ENCODE measurements around the gene WNK2. TPM values are rescaled to one million over a fixed set of nuclear protein-coding genes. Genes with fewer than 3 reads are reported as not detected.

WNK2 gene
- total RNA-seq, 2 experiments from 2014 or later, result 1.7 to 2.8 TPM

- H3K4me1 Mint-ChIP-seq (ENCODE audit: low read depth), result peaks cover 9% of the 10 kb centered on the region
- CTCF ChIA-PET, result no interaction called here
- H3K4me3 Mint-ChIP-seq, result no peak overlapping the region
- no peaks in the 10 kb centered on the region for H3K36me3 Mint-ChIP-seq (ENCODE audit: low read depth)
- POLR2A ChIA-PET, result no interaction called here
- ATAC-seq (no peak), DNase-seq (no peak)
- no peak for TF ChIP-seq CTCF (IDR thresholded peaks at IDR 0.05)
- intact Hi-C loops (cut with micrococcal nuclease), result no loop called here
- H3K9me3 Mint-ChIP-seq, result peaks cover 8% of the 10 kb centered on the region
- H3K27ac Mint-ChIP-seq, result no peak overlapping the region
- H3K27me3 Mint-ChIP-seq, result no peaks in the 10 kb centered on the region
These were observed 55.3 kb downstream of the WNK2 start for GRCh38 chr9:93238953-93239925.

- H3K4me1 Mint-ChIP-seq (ENCODE audit: low read depth), result peaks cover 9% of the 10 kb centered on the region
- peaks cover 8% of the 10 kb centered on the region for H3K9me3 Mint-ChIP-seq
- intact Hi-C loops (cut with micrococcal nuclease), result no loop called here
- ChIA-PET CTCF (no interaction called here), POLR2A (no interaction called here)
- TF ChIP-seq CTCF (IDR thresholded peaks at IDR 0.05), result no peak
- DNase-seq (no peak), ATAC-seq (no peak)
- no peaks in the 10 kb centered on the region for H3K27me3 Mint-ChIP-seq
- no peaks in the 10 kb centered on the region for H3K36me3 Mint-ChIP-seq (ENCODE audit: low read depth)
- no peak overlapping the region for H3K4me3 Mint-ChIP-seq
- H3K27ac Mint-ChIP-seq, result no peak overlapping the region
These were observed 57.0 kb downstream of the WNK2 start for GRCh38 chr9:93240891-93241334.

GRCh38 chr9:93243112-93243511, 59.2 kb downstream of the WNK2 start:
- H3K27ac Mint-ChIP-seq, result no peak overlapping the region
- no peaks in the 10 kb centered on the region for H3K9me3 Mint-ChIP-seq
- H3K4me3 Mint-ChIP-seq, result no peak overlapping the region
- no peak for TF ChIP-seq CTCF (IDR thresholded peaks at IDR 0.05)
- no peak for ATAC-seq
- no peak for DNase-seq
- intact Hi-C loops (cut with micrococcal nuclease), result no loop called here
- POLR2A ChIA-PET, result no interaction called here
- CTCF ChIA-PET, result no interaction called here
- no peaks in the 10 kb centered on the region for H3K4me1 Mint-ChIP-seq (ENCODE audit: low read depth)
- no peaks in the 10 kb centered on the region for H3K27me3 Mint-ChIP-seq
- H3K36me3 Mint-ChIP-seq (ENCODE audit: low read depth), result no peaks in the 10 kb centered on the region

- H3K4me3 Mint-ChIP-seq, result no peak overlapping the region
- H3K27ac Mint-ChIP-seq, result no peak overlapping the region
- no peaks in the 10 kb centered on the region for H3K4me1 Mint-ChIP-seq (ENCODE audit: low read depth)
- H3K36me3 Mint-ChIP-seq (ENCODE audit: low read depth), result no peaks in the 10 kb centered on the region
- POLR2A ChIA-PET, result no interaction called here
- intact Hi-C loops (cut with micrococcal nuclease), result no loop called here
- no peaks in the 10 kb centered on the region for H3K27me3 Mint-ChIP-seq
- ATAC-seq, result no peak
- DNase-seq, result no peak
- CTCF ChIA-PET, result no interaction called here
- TF ChIP-seq CTCF (IDR thresholded peaks at IDR 0.05), result no peak
- no peaks in the 10 kb centered on the region for H3K9me3 Mint-ChIP-seq
These were observed 60.2 kb downstream of the WNK2 start for GRCh38 chr9:93244101-93244500.
